Body of pancreas (tissue), 4 donors: ENCODE measurements around the gene TTC3. TPM values are rescaled to one million over a fixed set of nuclear protein-coding genes. Genes with fewer than 3 reads are reported as not detected.
"Not testable (repeated sequence)": the region's sequence is repeated elsewhere in the genome, so short reads cannot be mapped to it uniquely, and the experiment has no call there.

Experiments
- ATAC-seq: fragments of 150-250 bp; one replicate; pipeline ENCODE4 v1.9.1; 2016
- DNase-seq, 4 donors: peaks; one replicate each; pipeline ENCODE4 v3.0.0-alpha.2; 2019
- H3K27ac ChIP-seq, 4 donors: fragments of 200-600 bp; sonication (generic); 1 replicate in 3 of 4; 2 replicates in 1 of 4; pipeline versions ENCODE4 v1.5.1 to v1.6.1; 2016 to 2019; ENCODE audit warnings: mild to moderate bottlenecking in 1 of 4, mixed read lengths in 1 of 4, moderate library complexity in 1 of 4
- H3K27me3 ChIP-seq, 2 donors: fragments of 200-600 bp; sonication (generic); one replicate each; pipeline ENCODE4 v1.6.0; 2016; ENCODE audit warnings: mild to moderate bottlenecking in 1 of 2
- H3K36me3 ChIP-seq, 2 donors: fragments of 200-600 bp; sonication (generic); replicated peaks in 1 of 2; 2 replicates each; pipeline ENCODE4 v1.5.1; 2016; ENCODE audit warnings: low read depth in 2 of 2; ENCODE audit not compliant: insufficient read depth in 1 of 2
- H3K4me1 ChIP-seq: fragments of 200-600 bp; sonication (generic); one replicate; pipeline ENCODE4 v1.6.0; 2016
- H3K4me3 ChIP-seq, 2 donors: fragments of 200-600 bp; sonication (generic); 1 replicate in 1 of 2; 2 replicates in 1 of 2; pipeline ENCODE4 v1.5.1; 2016 to 2019
- H3K9me3 ChIP-seq, 3 donors: fragments of 200-600 bp; sonication (generic); 1 replicate in 2 of 3; 2 replicates in 1 of 3; pipeline ENCODE4 v1.5.1; 2016
- POLR2A ChIP-seq, 3 donors: fragments of 450-650 bp; IDR thresholded peaks; one replicate each; pipeline ENCODE4 v1.6.1; 2016; ENCODE audit warnings: antibody characterized with exemption in 3 of 3, mild to moderate bottlenecking in 2 of 3
- WGBS, 2 donors: methylation state at CpG; one replicate each; pipeline ENCODE4 v1.1.5; 2017; 5-methylcytosine and 5-hydroxymethylcytosine counted together
- intact Hi-C: fragments of 100-400 bp; cut with DNase I; formaldehyde crosslinking; loops from one replicate; pipeline ENCODE4 v1.15.1; 2023
- total RNA-seq, 2 donors: library from RNA; depleted of rRNA; stranded (reverse); fragments of >200 nt; gene quantifications; one replicate each; pipeline ENCODE4 v1.1.0, GENCODE V29; 2016
- TF ChIP-seq, protein P1 (sequence below), 7 experiments: fragments of 450-650 bp in 4 of 7; fragments of 200-600 bp in 3 of 7; sonication (generic) in 3 of 7; IDR thresholded peaks; one replicate each; pipeline ENCODE4 v1.5.1; 2016 to 2019; ENCODE audit warnings: antibody characterized with exemption in 7 of 7

Gene TTC3
- total RNA-seq, 2 donors from 2014 or later = 99.9 to 246 TPM

DNA sequence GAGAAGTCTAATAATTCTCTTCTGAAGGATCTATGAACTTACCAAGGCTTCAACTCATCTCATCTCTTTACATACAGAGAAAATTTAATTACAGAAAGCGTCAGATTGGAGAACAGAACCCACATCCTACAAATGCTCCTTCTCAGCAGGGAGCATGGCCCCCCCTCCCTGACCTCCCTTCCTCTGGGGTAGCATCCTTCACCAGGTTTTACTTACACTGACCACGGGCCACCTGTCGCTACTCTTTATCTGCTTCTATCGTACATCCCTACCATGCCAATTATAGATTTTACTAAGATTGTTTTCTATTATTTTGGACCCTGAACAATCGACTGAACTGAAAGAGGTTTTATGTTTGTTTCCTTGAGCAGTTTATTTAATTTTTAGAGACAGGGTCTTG lies 40.8 kb upstream of the TTC3 start:
- Histone ChIP-seq H3K36me3 (no peaks in the 10 kb centered on the region), H3K27me3 (no peaks in the 10 kb centered on the region), H3K27ac (no peak overlapping the region), H3K9me3 (no peaks in the 10 kb centered on the region), H3K4me3 (no peak overlapping the region), H3K4me1 (no peaks in the 10 kb centered on the region)
- WGBS, 2 donors = 68 to 71% methylated on average over 5 of the region's 5 CpGs
- DNase-seq (no peak), ATAC-seq (no peak)
- TF ChIP-seq, protein P1, sequence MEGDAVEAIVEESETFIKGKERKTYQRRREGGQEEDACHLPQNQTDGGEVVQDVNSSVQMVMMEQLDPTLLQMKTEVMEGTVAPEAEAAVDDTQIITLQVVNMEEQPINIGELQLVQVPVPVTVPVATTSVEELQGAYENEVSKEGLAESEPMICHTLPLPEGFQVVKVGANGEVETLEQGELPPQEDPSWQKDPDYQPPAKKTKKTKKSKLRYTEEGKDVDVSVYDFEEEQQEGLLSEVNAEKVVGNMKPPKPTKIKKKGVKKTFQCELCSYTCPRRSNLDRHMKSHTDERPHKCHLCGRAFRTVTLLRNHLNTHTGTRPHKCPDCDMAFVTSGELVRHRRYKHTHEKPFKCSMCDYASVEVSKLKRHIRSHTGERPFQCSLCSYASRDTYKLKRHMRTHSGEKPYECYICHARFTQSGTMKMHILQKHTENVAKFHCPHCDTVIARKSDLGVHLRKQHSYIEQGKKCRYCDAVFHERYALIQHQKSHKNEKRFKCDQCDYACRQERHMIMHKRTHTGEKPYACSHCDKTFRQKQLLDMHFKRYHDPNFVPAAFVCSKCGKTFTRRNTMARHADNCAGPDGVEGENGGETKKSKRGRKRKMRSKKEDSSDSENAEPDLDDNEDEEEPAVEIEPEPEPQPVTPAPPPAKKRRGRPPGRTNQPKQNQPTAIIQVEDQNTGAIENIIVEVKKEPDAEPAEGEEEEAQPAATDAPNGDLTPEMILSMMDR (IDR thresholded peaks at IDR 0.05) = no peak
- intact Hi-C loops = no loop called here

DNA sequence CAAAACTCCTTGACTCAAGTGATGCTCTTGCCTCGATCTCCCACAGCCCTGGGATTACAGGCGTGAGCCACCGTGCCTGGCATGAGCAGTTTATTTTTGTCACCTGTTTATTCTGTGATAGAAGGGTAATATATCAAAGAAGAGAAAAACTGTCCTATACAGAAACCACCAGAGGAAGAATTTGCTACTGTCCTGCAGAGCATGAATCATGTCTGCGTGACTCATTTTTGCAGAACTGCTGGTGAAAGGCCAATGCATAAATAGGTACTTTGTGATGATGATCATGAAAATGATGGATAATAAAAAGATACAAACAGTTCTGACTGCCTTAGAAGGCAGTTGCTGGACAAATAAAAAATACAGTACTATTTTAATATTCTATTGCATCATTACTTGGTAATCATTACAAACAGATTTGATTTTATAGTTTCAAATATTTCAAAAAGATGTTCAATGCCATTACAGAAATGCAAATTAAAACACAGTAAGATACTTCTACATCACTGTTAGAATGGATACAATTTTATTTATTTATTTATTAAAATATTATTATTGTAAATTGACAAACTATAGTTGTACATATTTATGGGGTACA lies 40.1 kb upstream of the TTC3 start:
- H3K36me3 ChIP-seq = no peaks in the 10 kb centered on the region
- DNase-seq (no peak), ATAC-seq (no peak)
- H3K27me3 ChIP-seq = no peaks in the 10 kb centered on the region
- WGBS, 2 donors = 63 to 80% methylated on average over 4 of the region's 4 CpGs
- H3K4me3 ChIP-seq = no peak overlapping the region
- intact Hi-C loops = no loop called here
- TF ChIP-seq, protein P1 (IDR thresholded peaks at IDR 0.05) = no peak
- TF ChIP-seq POLR2A (IDR thresholded peaks at IDR 0.05) = no peak
- no peaks in the 10 kb centered on the region for H3K4me1 ChIP-seq
- no peaks in the 10 kb centered on the region for H3K9me3 ChIP-seq
- H3K27ac ChIP-seq = no peak overlapping the region

DNA sequence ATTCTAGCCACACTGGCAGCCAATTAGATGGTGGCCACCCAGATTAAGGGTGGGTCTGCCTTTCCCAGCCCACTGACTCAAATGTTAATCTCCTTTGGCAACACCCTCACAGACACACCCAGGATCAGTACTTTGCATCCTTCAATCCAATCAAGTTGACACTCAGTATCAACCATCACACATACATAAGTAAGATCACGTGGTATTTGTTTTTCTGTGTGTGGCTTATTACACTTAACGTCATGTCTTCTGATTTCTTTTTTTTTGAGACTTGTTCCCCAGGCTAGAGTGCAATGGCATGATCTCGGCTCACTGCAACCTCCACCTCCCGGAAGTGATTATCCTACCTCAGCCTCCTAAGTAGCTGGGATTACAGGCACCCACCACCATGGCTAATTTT lies 38.7 kb upstream of the TTC3 start:
- H3K4me1 ChIP-seq, intact Hi-C loops, H3K27ac ChIP-seq, ATAC-seq, H3K4me3 ChIP-seq, H3K9me3 ChIP-seq, H3K27me3 ChIP-seq, H3K36me3 ChIP-seq, DNase-seq: not testable (repeated sequence)
- 73 to 74% methylated on average over 4 of the region's 4 CpGs for WGBS, 2 donors

DNA sequence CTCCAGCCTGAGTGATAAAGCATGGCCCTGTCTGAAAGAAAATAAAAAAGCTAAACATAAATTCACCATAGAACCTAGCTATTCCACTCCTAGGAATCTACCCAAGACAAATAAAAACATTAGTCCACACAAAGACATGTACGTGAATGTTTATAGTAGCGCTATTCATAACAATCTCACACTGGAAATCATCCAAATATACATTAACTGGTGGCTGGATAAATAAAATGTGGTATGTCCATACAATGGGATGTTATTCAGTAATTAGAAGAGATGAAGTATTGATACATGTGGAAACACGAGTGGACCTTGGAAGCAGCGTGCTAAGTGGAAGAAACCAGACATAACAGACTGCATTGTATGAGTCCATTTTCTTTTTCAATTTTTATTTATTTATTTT lies 36.9 kb upstream of the TTC3 start:
- no peaks in the 10 kb centered on the region for H3K27me3 ChIP-seq
- no peaks in the 10 kb centered on the region for H3K9me3 ChIP-seq
- intact Hi-C loops = no loop called here
- WGBS, 2 donors = 84 to 92% methylated on average over 4 of the region's 4 CpGs
- no peak for TF ChIP-seq POLR2A (IDR thresholded peaks at IDR 0.05)
- TF ChIP-seq, protein P1 (IDR thresholded peaks at IDR 0.05) = no peak
- H3K4me1 ChIP-seq = no peaks in the 10 kb centered on the region
- ATAC-seq (no peak), DNase-seq (no peak)
- H3K36me3 ChIP-seq = no peaks in the 10 kb centered on the region
- H3K4me3 ChIP-seq = no peak overlapping the region
- no peak overlapping the region for H3K27ac ChIP-seq

DNA sequence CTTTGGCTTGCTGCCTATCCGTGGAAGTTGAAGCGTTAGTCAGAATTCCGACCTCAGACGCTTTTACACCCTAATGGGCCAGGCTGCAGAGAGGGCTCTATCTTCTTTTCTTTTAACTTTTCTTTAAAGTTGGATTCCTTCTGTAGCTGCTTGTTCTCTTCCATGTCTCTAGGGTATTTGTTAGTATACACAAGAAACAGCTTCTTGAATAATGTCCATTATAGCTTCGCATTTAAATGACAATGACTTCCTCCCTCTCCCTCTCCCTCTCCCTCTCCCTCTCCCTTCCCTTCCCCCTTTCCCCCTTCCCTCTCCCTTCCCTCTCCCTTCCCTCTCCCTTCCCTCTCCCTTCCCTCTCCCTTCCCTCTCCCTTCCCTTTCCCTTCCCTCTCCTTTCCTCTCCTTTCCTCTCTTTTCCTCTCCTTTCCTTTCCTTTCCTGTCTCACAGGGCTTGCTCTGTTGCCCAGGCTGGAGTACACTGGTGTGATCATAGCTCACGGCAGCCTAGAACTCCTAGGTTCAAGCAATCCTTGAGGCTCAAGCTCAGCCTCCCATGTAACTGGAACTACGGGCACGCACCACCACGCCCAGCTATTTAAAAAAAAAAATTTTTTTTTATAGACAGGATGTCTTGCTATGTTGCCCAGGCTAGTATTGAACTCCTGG lies 33.5 kb upstream of the TTC3 start:
- DNase-seq = no peak
- H3K36me3 ChIP-seq = no peaks in the 10 kb centered on the region
- H3K27me3 ChIP-seq = no peaks in the 10 kb centered on the region
- H3K27ac ChIP-seq = no peak overlapping the region
- H3K9me3 ChIP-seq = no peaks in the 10 kb centered on the region
- no peak for ATAC-seq
- intact Hi-C loops = no loop called here
- no peak overlapping the region for H3K4me3 ChIP-seq
- 76 to 80% methylated on average over 9 of the region's 9 CpGs for WGBS, 2 donors
- TF ChIP-seq, protein P1 (IDR thresholded peaks at IDR 0.05) = no peak
- no peak for TF ChIP-seq POLR2A (IDR thresholded peaks at IDR 0.05)
- H3K4me1 ChIP-seq = no peaks in the 10 kb centered on the region
